ENCODE measurements around the gene GIGYF2. TPM values are rescaled to one million over a fixed set of nuclear protein-coding genes. Genes with fewer than 3 reads are reported as not detected.

Gene GIGYF2
- total and polyA plus RNA-seq, 12 donors: 9.9 to 71.7 (median 66.1) TPM

DNA sequence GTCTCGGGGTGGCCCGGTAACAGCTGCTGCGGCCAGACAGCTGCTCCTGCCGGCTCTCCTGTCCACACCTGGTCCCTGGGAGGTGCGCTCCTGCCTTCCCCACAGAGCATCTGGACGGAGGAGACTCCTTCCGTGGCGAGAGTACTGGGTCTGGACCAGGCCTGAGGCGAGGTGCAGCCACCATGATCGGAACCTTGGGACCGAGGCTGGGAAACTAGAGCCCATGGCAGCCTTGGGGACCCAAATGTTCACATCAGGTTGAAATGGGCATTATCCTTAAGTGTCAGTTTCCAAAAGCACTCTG, 628 bp downstream of the GIGYF2 start:
- intact Hi-C loops (cut with DNase I): loop anchor here in 1 of 10 donors (1.0 kb wide), 1 partner anchor 39 kb away; no protein-coding TSS in a partner anchor
- ATAC-seq (peak in 6 of 8 donors; percentile 2 to 28 (median 12)), DNase-seq (no peak)
- Histone ChIP-seq H3K36me3 (peaks cover 0 to 9% (median 0%) of the 10 kb centered on the region in 9 donors), H3K27ac (peak overlapping the region in 9 of 10 donors; percentile 86 to 97 (median 93)), H3K27me3 (no peaks in the 10 kb centered on the region), H3K4me1 (peaks cover 9 to 55% (median 40%) of the 10 kb centered on the region in 9 donors), H3K9me3 (no peaks in the 10 kb centered on the region), H3K4me3 (peak overlapping the region; percentile 67 to 99 (median 93))
- WGBS, 2 donors: 0% methylated on average over 11 of the region's 11 CpGs
- TF ChIP-seq, protein P1, sequence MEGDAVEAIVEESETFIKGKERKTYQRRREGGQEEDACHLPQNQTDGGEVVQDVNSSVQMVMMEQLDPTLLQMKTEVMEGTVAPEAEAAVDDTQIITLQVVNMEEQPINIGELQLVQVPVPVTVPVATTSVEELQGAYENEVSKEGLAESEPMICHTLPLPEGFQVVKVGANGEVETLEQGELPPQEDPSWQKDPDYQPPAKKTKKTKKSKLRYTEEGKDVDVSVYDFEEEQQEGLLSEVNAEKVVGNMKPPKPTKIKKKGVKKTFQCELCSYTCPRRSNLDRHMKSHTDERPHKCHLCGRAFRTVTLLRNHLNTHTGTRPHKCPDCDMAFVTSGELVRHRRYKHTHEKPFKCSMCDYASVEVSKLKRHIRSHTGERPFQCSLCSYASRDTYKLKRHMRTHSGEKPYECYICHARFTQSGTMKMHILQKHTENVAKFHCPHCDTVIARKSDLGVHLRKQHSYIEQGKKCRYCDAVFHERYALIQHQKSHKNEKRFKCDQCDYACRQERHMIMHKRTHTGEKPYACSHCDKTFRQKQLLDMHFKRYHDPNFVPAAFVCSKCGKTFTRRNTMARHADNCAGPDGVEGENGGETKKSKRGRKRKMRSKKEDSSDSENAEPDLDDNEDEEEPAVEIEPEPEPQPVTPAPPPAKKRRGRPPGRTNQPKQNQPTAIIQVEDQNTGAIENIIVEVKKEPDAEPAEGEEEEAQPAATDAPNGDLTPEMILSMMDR (IDR thresholded peaks at IDR 0.05): no peak

DNA sequence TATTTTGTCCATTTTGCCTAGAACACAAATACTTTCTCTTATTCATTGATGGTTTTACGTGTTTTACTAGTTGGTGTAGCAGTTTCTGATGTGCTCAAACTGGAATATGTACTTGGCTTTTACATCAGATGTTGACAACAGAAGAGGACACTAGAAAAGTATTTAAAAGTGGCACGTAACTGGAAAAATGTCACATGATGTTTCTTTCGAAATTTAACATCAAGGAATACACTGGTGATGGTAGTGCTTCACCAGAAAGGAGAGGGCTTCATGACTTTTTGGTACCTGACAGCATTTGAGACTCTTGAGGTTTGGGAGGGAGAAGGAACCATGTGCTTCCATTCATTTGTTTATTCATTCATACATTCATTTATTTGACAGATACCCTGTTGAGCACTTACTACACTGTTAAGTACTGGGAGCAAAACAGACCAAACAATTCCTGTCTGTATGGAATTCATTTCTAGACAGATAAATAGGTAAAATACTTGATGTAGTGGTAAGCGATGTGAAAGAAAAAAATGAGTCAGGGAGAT, 1.5 kb downstream of the GIGYF2 start:
- Histone ChIP-seq H3K4me1 (peaks cover 9 to 63% (median 40%) of the 10 kb centered on the region in 9 donors), H3K9me3 (no peaks in the 10 kb centered on the region), H3K27ac (peak overlapping the region in 2 of 10 donors; percentile 93 to 97), H3K4me3 (peak overlapping the region in 9 of 10 donors; percentile 67 to 99 (median 93)), H3K27me3 (no peaks in the 10 kb centered on the region), H3K36me3 (peaks cover 0 to 18% (median 0%) of the 10 kb centered on the region in 9 donors)
- no peak for ATAC-seq
- WGBS, 2 donors: 54 to 55% methylated on average over 4 of the region's 4 CpGs
- TF ChIP-seq, protein P1 (IDR thresholded peaks at IDR 0.05): no peak
- no peak for DNase-seq
- intact Hi-C loops (cut with DNase I): no loop called here

DNA sequence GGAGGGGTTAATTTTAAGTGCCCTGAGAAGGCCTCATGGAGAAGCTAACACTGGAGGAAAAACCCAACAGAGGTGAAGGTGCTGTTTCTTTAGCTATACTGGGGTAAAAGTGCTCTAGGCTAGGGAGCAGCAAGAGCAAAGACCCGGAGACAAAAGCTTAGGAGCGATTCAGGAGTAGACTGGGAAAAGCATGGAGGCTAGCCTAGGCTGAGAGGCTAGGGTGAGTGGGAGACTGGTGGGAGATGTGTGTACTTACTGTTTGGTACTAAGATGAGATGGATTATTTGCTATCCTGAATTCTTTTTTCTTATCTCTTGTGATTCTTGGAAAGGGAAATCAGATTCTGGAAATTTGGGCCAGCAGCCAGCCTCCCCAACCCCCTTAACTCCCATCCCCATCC, 2.0 kb downstream of the GIGYF2 start:
- WGBS, 2 donors: 69 to 85% methylated on average over 2 of the region's 2 CpGs
- Histone ChIP-seq H3K9me3 (no peaks in the 10 kb centered on the region), H3K27ac (peak overlapping the region in 1 of 10 donors; percentile 97), H3K36me3 (peaks cover 0 to 23% (median under 1%) of the 10 kb centered on the region in 9 donors), H3K27me3 (no peaks in the 10 kb centered on the region), H3K4me1 (peaks cover 9 to 68% (median 40%) of the 10 kb centered on the region in 9 donors), H3K4me3 (peak overlapping the region in 4 of 10 donors; percentile 70 to 99 (median 95))
- TF ChIP-seq, protein P1 (IDR thresholded peaks at IDR 0.05): no peak
- intact Hi-C loops (cut with DNase I): no loop called here
- DNase-seq: no peak
- no peak for ATAC-seq

DNA sequence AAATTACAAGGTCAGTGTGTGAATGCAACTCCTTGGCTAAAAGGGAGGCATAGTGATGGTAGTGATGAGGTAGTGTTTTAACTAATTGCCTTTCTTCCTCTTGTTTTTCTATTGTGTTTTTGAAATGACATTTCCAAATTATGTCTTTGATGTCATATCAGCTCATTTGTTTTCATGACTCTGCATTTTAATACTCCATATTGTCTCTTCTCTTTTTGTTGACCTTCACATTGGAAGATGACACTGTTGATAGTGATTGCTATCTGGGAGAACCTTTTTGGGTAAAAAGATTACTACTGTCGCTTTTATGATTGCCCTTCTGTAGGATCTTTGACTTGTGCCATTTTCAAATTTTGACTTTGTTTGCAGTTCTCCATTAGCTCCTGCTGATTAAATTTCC, 3.0 kb downstream of the GIGYF2 start:
- H3K27ac ChIP-seq: no peak overlapping the region
- ATAC-seq (no peak), DNase-seq (no peak)
- WGBS, 2 donors: 93 to 95% methylated on average over 1 of the region's 1 CpG
- no peaks in the 10 kb centered on the region for H3K27me3 ChIP-seq
- H3K4me3 ChIP-seq: no peak overlapping the region
- H3K36me3 ChIP-seq: peaks cover 0 to 33% (median 4%) of the 10 kb centered on the region in 9 donors
- peaks cover 9 to 68% (median 40%) of the 10 kb centered on the region in 9 donors for H3K4me1 ChIP-seq
- TF ChIP-seq, protein P1 (IDR thresholded peaks at IDR 0.05): no peak
- no peaks in the 10 kb centered on the region for H3K9me3 ChIP-seq
- intact Hi-C loops (cut with DNase I): no loop called here
